Esophagus muscularis mucosa (tissue), 4 donors: ENCODE measurements around the gene SLC25A10. TPM values are rescaled to one million over a fixed set of nuclear protein-coding genes. Genes with fewer than 3 reads are reported as not detected.

Source experiments
- DNase-seq: peaks from one replicate; pipeline ENCODE4 v3.0.0-alpha.2; 2017; ENCODE audit errors: extremely low spot score
- H3K27ac ChIP-seq, 4 donors: fragments of 200-600 bp; sonication (generic); replicated peaks in 1 of 4; 1 replicate in 3 of 4; 2 replicates in 1 of 4; pipeline ENCODE4 v1.5.1; 2016 to 2019; ENCODE audit warnings: mild to moderate bottlenecking in 1 of 4
- H3K27me3 ChIP-seq, 4 donors: fragments of 200-600 bp; sonication (generic); one replicate each; pipeline versions ENCODE4 v1.5.1 to v1.6.0; 2016 to 2019
- H3K36me3 ChIP-seq, 4 donors: fragments of 200-600 bp; sonication (generic); one replicate each; pipeline ENCODE4 v1.5.1; 2016 to 2019
- H3K4me1 ChIP-seq, 4 donors: fragments of 200-600 bp; sonication (generic); one replicate each; pipeline ENCODE4 v1.5.1; 2016 to 2019
- H3K4me3 ChIP-seq, 4 donors: fragments of 200-600 bp; sonication (generic); 1 replicate in 2 of 4; 2 replicates in 2 of 4; pipeline ENCODE4 v1.5.1; 2016 to 2019; ENCODE audit warnings: mild to moderate bottlenecking in 4 of 4, moderate library complexity in 1 of 4
- H3K9me3 ChIP-seq, 4 donors: fragments of 200-600 bp; sonication (generic); 1 replicate in 3 of 4; 2 replicates in 1 of 4; pipeline ENCODE4 v1.5.1; 2016 to 2019
- CTCF ChIP-seq, 3 experiments: fragments of 200-600 bp in 2 of 3; fragments of 450-650 bp in 1 of 3; sonication (generic) in 2 of 3; IDR thresholded peaks; one replicate each; pipeline ENCODE4 v1.5.1; 2017 to 2019; ENCODE audit warnings: antibody characterized with exemption in 3 of 3, mild to moderate bottlenecking in 2 of 3, moderate library complexity in 1 of 3
- EP300 ChIP-seq: sonication (generic); formaldehyde crosslinking; IDR thresholded peaks from one replicate; pipeline ENCODE4 v1.6.1; 2017; ENCODE audit warnings: antibody characterized with exemption
- POLR2A ChIP-seq: fragments of 450-650 bp; IDR thresholded peaks from one replicate; pipeline ENCODE4 v1.6.1; 2017; ENCODE audit warnings: antibody characterized with exemption, moderate library complexity, mild to moderate bottlenecking, low read depth
- POLR2AphosphoS5 ChIP-seq, 2 donors: sonication (generic); formaldehyde crosslinking; IDR thresholded peaks; one replicate each; pipeline ENCODE4 v1.6.1; 2017; ENCODE audit warnings: antibody characterized with exemption in 2 of 2
- WGBS: methylation state at CpG from one replicate; pipeline ENCODE4 v1.1.5; 2018; 5-methylcytosine and 5-hydroxymethylcytosine counted together
- intact Hi-C: fragments of 100-400 bp; cut with DNase I; formaldehyde crosslinking; loops from one replicate; pipeline ENCODE4 v1.15.1; 2023
- total RNA-seq, 4 donors: library from RNA; depleted of rRNA; stranded (reverse); fragments of >200 nt; gene quantifications; one replicate each; pipeline versions ENCODE4 v1.1.0 to v1.2.1, GENCODE V29; 2016

SLC25A10 gene
- total RNA-seq, 4 donors from 2014 or later: 2.1 to 5.5 (median 4.8) TPM

- TF ChIP-seq CTCF (IDR thresholded peaks at IDR 0.05) (no peak), POLR2AphosphoS5 (IDR thresholded peaks at IDR 0.05) (no peak), EP300 (no peak), POLR2A (no peak)
These were observed 11.6 kb downstream of the SLC25A10 start for GRCh38 chr17:81723651-81724209.

GRCh38 chr17:81725439-81725838, 13.4 kb downstream of the SLC25A10 start:
- intact Hi-C loops: no loop called here
- no peak overlapping the region for H3K27ac ChIP-seq
- H3K36me3 ChIP-seq: no peaks in the 10 kb centered on the region
- no peak overlapping the region for H3K4me3 ChIP-seq
- TF ChIP-seq POLR2AphosphoS5 (IDR thresholded peaks at IDR 0.05) (no peak), CTCF (IDR thresholded peaks at IDR 0.05) (no peak), EP300 (no peak), POLR2A (no peak)
- no peak for DNase-seq
- peaks cover 0 to 68% (median 1%) of the 10 kb centered on the region in 4 donors for H3K27me3 ChIP-seq
- WGBS: 90% methylated on average over 9 of the region's 9 CpGs
- no peaks in the 10 kb centered on the region for H3K9me3 ChIP-seq
- peaks cover 7 to 17% (median 13%) of the 10 kb centered on the region in 4 donors for H3K4me1 ChIP-seq

More at GRCh38 chr17:81723651-81724209, 11.6 kb downstream of the SLC25A10 start:
- intact Hi-C loops: no loop called here
- Histone ChIP-seq H3K4me1 (peaks cover 7 to 17% (median 13%) of the 10 kb centered on the region in 4 donors), H3K27ac (no peak overlapping the region), H3K36me3 (peaks cover 0 to 14% (median 0%) of the 10 kb centered on the region in 4 donors), H3K27me3 (peaks cover 0 to 51% (median 1%) of the 10 kb centered on the region in 4 donors), H3K4me3 (no peak overlapping the region), H3K9me3 (no peaks in the 10 kb centered on the region)
- 68% methylated on average over 12 of the region's 12 CpGs for whole genome bisulfite sequencing
- no peak for DNase-seq

- peaks cover 0 to 74% (median 1%) of the 10 kb centered on the region in 4 donors for H3K27me3 ChIP-seq
- intact Hi-C loops: no loop called here
- H3K4me1 ChIP-seq: peaks cover 7 to 17% (median 13%) of the 10 kb centered on the region in 4 donors
- no peak for DNase-seq
- no peaks in the 10 kb centered on the region for H3K36me3 ChIP-seq
- 53% methylated on average over 9 of the region's 9 CpGs for WGBS
- no peaks in the 10 kb centered on the region for H3K9me3 ChIP-seq
- H3K4me3 ChIP-seq: no peak overlapping the region
- no peak overlapping the region for H3K27ac ChIP-seq
- no peak for TF ChIP-seq POLR2A
These were observed 13.9 kb downstream of the SLC25A10 start for GRCh38 chr17:81726004-81726403.

GRCh38 chr17:81727324-81728031, 15.4 kb downstream of the SLC25A10 start:
- peaks cover 7 to 13% (median 9%) of the 10 kb centered on the region in 4 donors for H3K4me1 ChIP-seq
- no peak overlapping the region for H3K4me3 ChIP-seq
- H3K36me3 ChIP-seq: no peaks in the 10 kb centered on the region
- intact Hi-C loops: no loop called here
- peaks cover 0 to 83% (median 6%) of the 10 kb centered on the region in 4 donors for H3K27me3 ChIP-seq
- DNase-seq: no peak
- H3K9me3 ChIP-seq: no peaks in the 10 kb centered on the region
- no peak overlapping the region for H3K27ac ChIP-seq
- 90% methylated on average over 23 of the region's 23 CpGs for WGBS
- no peak for TF ChIP-seq POLR2AphosphoS5 (IDR thresholded peaks at IDR 0.05)
- TF ChIP-seq CTCF (IDR thresholded peaks at IDR 0.05): no peak
- no peak for TF ChIP-seq EP300
- no peak for TF ChIP-seq POLR2A
